ENCODE results near the gene DNAH17.

GRCh38 chr17:78607038-78607437 lies 29.8 kb upstream of the DNAH17 start:
- TF ChIP-seq REST (IDR thresholded peaks at IDR 0.05; ENCODE audit: low read depth), result no peak
- TF ChIP-seq EZH2 (IDR thresholded peaks at IDR 0.05), result no peak

Measured in HCT116 (cell line).